Muscle of arm (tissue), 14 donors: Measurements from ENCODE around the gene YJU2. TPM values are rescaled to one million over a fixed set of nuclear protein-coding genes. Genes with fewer than 3 reads are reported as not detected.
"Not testable (repeated sequence)": the region's sequence is repeated elsewhere in the genome, so short reads cannot be mapped to it uniquely, and the experiment has no call there.

Experiments used
- DNase-seq: peaks from one replicate; pipeline ENCODE4 v3.0.0-alpha.2; 2013
- long read RNA-seq, 11 donors: transcript quantifications; one replicate each; lab custom pipeline, GENCODE V29; 2026
- polyA plus RNA-seq, 12 donors: library from polyadenylated mRNA; unstranded; fragments of 120-200 nt; gene quantifications; one replicate each; pipeline ENCODE4 v1.2.1, GENCODE V29; 2013; ENCODE audit not compliant: insufficient read length in 12 of 12

YJU2 gene
- polyA plus RNA-seq: 10 to 100 TPM in 11 of 12 donors, not detected in 1; 10.8 to 19.0 (median 11.9) TPM
- long read RNA-seq, donor 1, transcript YJU2-201 (8 exons, 1,434 nt): major isoform, 11 of 128 reads
- long read RNA-seq, donor 1, partial matches to known transcripts: 72 of 128 reads
- long read RNA-seq, donor 1, other reads (novel, unspliced or antisense): 45 of 128 reads
- long read RNA-seq, donor 2, partial matches to known transcripts: 111 of 115 reads
- long read RNA-seq, donor 2, other reads (novel, unspliced or antisense): 0 of 115 reads
- long read RNA-seq, donor 3: 0 reads
- long read RNA-seq, donor 4, partial matches to known transcripts: 0 of 1 reads
- long read RNA-seq, donor 4, other reads (novel, unspliced or antisense): 0 of 1 reads
- long read RNA-seq, donor 5, partial matches to known transcripts: 0 of 10 reads
- long read RNA-seq, donor 5, other reads (novel, unspliced or antisense): 6 of 10 reads
- long read RNA-seq, donor 6, partial matches to known transcripts: 0 of 4 reads
- long read RNA-seq, donor 6, other reads (novel, unspliced or antisense): 0 of 4 reads
- long read RNA-seq, donor 7: 0 reads
- long read RNA-seq, donor 8, transcript YJU2-201 (8 exons, 1,434 nt): major isoform, 9 of 37 reads
- long read RNA-seq, donor 8, partial matches to known transcripts: 28 of 37 reads
- long read RNA-seq, donor 8, other reads (novel, unspliced or antisense): 0 of 37 reads
- long read RNA-seq, donor 9, partial matches to known transcripts: 0 of 2 reads
- long read RNA-seq, donor 9, other reads (novel, unspliced or antisense): 0 of 2 reads
- long read RNA-seq, donor 10, partial matches to known transcripts: 0 of 23 reads
- long read RNA-seq, donor 10, other reads (novel, unspliced or antisense): 22 of 23 reads
- long read RNA-seq, donor 11, transcript YJU2-201 (8 exons, 1,434 nt): major isoform, 5 of 5 reads
- long read RNA-seq, donor 11, partial matches to known transcripts: 0 of 5 reads
- long read RNA-seq, donor 11, other reads (novel, unspliced or antisense): 0 of 5 reads

DNA sequence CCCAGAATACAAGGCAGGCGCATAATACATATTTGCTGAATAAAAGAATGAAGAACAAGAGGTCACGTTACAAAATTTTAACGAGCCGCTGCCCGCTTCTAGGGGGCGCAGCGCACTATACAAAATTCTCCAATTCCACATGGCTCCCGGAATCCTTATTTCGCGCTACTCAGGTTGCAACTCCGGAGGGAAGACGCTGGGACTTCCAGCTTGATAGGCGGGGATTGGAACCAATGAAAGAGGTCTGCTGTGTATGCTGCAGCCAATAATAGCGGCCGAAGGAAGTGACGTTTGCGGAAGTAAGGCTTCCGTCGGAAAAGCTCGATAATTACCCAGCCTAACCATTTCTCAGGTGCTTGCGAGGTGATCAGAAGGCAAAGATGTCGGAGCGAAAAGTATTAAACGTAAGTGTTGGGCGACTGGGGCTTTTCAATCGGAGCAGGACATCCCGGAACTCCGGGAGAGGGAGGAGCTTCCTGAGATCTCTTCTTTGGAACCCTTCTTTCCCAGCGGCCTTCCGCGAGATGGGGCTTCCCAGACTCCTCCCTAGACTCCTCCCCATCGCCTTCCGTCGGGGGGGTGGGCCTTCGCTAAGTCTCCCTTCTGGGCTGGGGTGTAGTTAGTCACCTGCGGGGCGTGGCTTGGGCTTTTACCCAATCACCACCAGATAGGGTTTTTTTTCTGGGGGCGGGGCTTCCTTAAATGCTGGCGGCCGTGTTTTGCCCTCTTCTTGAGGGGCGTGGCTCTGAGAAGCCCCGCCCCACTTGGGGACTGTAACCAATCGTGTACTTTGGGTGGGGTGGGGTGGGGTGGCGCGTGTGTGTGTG is at the start of gene YJU2:
YJU2 (plus strand) TSS at position 314 of the 827 bp plus-strand sequence; CDS start at position 381, 67 bp downstream.
- peak; percentile 98 for DNase-seq

DNA sequence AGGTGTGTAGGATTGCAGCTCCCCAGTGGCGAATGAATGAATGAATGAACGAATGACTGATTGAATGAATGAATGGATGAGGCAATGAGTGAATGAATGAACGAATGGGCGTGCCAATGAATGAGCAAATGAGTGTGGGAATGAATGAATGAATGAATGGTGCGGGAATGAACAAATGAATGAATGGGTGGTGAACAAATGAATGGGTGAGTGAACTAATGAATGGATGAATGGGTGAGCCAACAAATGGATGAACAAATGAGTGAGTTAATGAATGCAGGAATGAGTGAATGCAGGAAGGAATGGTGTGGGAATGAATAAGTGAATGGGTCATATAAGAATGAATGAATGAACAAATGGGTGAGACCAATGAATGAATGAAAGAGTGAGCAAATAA is 49.7 kb upstream of the YJU2 start:
- DNase-seq: no peak

DNA sequence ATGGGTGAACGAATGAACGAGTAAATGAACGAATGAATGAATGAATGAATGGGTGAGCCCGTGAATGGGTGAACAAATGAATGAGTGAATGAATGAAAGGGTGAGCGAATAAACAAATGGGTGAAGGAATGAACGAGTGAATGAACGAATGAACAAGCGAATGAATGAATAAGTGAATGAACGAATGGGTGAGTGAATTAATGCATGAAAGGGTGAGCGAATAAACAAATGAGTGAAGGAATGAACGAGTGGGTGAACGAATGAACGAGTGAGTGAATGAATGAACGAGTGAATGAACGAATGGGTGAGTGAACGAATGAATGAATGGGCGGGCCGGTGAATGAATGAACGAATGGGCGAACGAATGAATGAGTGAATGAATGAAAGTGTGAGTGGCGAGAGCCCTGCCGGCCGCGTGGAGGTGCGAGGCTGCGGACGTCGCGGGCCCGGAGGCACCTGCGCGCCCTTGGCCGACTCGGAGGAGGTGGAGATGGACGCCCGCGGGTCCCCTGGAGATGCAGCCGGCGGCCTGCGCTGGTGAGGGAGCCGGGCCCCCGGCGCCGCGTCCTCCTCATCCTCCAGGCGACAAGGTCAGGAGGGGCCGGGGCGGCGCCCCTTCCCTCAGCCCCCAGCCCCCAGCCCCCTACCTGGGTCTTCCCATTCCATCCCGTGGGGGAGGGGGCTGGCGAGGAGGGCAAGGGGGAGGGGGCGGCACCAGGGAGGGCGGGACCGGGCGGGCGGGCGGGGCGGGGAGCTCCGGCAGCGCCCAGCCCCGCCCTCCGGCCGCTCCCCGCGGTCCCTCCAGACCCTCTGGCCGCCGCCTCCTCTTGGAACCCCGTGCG is 49.0 kb upstream of the YJU2 start:
- no peak for DNase-seq

DNA sequence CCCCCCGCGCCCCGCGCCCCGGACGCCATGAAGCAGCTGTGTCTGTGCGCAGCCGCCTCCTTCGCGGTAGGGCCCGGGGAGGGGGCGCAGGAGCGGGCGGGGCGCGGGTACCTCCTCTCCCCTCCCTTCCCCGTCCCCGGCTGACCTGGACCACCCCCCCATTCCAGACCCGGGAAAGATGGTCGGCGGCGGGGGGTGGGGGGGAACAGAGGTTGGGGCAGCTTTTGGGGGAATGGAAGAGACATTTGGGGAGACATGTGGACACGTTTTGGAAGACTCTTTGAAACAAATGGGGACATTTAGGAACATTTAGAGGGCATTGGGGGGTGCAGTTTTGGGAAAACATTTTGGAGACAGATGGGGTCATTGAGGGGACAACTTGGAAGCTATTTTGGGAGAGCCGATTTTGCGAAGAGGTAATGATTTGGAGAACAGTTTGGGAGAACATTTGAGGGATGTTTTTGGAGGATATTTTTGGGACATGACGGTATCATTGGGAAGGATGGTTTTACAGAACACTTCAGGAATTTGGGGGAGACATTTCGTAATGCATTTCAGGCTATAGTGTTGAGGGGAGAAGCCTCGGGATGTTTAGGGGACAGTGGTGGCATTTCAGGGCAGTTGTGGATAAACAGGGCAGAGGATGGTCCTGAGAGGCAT is 48.3 kb upstream of the YJU2 start:
- no peak for DNase-seq

DNA sequence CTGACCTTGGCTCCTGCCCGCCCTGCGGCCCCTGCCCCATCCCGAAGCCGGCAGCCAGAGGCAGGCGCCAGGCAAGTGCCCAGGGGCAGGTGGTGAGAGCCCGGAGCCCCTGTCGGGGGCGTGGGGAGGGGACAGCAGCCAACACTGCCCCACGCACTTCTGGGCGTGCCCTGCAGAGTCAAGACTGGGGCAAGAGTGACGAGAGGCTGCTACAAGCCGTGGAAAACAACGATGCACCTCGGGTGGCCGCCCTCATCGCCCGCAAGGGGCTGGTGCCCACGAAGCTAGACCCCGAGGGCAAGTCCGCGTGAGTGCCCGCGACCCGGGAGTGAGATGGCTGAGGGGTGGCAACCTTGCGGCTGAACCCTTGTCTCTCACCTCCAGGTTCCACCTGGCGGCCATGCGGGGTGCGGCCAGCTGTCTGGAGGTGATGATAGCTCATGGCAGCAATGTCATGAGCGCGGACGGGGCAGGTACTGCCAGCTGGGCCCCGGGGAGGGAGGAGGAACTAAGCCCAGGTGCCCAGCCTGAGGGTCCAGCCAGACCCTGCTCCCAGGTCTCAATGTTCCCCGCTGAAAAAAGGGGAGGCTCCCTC is 47.1 kb upstream of the YJU2 start:
- no peak for DNase-seq

DNA sequence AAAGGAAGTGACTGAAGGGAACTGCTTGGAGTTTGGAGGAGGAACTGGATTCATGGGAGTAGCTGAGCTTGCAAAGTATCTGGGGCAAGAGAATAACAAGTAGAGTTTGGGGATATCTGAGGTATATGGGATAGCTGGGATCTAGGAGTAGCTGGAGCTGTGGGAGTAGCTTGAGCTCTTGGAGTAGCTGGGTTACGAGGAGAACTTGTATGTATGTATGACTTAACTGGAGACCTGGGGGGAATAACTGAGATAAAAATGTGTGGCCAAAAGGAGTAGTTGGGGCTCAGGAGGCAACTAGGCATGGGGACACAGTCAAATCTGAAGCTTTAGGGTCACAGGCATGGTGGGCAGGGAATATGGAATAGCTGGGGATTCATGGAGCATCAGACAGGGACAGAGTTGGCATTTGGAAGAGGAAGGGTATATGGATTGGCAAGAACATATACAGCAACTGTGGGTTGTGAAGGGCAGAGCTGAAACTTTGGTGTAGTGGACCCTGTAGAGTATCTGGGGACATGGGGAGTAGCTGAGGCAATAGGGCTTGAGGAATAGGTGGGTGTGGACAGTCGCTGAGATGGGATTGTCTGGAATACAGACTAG is 45.8 kb upstream of the YJU2 start:
- DNase-seq: no peak

DNA sequence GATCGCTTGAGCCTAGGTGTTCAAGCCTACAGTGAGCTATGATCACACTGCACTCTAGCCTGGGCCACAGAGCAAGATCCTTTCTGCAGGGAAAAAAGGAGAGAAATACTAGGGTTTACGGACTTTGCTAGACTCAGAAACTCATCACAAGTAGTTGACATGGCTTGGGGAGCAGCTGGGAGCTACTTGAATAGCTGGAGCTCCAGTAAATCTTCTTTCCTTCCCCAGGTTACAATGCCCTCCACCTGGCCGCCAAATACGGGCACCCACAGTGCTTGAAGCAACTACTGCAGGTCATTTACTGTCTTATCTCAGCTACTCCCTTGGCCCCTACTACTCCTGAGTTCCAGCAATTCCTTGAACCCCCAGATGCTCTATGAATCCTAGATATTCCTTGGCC is 45.1 kb upstream of the YJU2 start:
- no peak for DNase-seq

DNA sequence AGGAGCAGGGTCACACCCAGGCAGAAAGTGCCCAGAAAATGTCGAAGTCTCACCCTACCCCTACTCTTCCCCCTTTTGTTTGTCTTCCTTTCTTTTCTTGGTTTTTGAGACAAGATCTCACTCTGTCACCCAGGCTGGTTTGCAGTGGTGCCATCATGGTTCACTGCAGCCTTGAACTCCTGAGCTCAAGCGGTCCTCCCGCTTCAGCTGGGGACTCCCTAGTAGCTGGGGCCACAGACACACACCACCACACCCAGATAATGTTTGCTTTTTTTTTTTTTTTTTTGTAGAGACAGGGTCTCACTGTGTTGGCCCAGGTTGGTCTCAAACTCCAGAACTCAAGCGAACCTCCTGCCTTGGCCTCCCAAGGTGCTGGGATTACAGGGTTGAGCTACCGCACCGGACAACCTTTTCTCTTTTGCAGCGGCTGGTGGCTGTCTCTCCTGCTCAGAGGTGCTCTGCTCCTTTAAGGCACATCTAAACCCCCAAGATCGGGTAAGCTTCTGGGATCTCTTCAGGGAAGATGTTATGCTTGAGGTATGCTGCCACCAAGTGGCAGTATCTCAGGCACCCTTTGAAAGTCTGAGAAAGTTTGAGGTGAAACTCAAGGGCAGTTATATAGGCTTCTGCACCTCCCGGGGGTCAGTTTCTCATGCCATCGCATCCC is 39.9 kb upstream of the YJU2 start:
- no peak for DNase-seq

DNA sequence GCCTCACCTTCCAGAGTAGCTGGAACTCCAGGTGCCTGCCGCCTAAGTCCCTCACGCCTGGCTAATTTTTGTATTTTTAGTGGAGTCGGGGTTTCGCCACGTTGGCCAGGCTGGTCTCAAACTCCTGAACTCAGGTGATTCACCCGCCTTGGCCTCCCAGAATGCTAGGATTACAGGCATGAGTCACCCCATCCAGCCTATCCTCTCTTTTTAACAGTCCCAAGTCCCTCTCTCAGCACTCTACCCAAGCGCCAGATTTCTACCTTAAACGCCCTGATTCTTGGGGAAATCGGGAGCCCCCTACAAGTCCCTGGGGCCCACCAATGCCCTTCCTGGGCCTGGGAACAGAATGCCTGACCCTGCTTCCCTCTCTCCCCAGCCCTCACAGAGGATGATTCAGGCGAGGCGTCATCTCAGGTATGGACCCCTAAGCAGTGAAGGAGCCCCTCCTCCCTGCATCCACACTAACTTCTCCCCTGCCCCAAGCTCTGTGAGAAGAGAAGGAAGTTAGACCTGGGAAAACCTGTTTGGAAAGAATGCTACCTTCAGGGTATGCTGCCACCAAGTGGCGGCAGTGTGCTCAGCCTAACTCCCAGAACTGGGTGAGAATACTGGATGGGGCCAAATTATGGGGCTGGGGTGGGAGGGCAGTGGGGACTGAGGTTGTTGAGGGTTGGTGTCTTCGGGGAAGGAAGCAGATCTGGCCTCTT is 38.3 kb upstream of the YJU2 start:
- DNase-seq: no peak

DNA sequence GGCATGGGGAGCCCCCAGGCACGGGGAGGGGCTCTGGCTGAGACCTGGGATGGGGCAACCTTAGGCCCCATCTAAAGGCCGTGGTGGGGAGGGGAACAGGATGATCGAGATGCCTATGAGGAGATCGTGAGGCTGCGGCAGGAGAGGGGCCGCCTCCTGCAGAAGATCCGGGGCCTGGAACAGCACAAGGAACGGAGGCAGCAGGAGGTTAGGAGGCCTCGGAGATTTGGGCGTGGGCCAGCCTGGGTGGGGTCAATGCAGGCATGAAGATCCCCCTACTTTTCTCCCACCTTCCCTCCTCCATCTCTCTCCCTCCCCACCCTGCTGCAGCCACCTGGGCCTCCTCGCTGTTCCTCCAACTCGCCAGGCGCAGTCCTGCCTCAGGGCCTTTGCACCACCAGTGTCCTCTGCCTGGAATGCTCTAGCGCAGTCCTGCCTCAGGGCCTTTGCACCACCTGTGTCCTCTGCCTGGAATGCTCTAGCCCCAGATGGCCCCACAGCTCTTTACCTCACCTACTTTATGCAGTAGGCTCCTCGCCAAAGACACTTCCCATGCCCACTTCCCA is 36.6 kb upstream of the YJU2 start:
- DNase-seq: no peak

DNA sequence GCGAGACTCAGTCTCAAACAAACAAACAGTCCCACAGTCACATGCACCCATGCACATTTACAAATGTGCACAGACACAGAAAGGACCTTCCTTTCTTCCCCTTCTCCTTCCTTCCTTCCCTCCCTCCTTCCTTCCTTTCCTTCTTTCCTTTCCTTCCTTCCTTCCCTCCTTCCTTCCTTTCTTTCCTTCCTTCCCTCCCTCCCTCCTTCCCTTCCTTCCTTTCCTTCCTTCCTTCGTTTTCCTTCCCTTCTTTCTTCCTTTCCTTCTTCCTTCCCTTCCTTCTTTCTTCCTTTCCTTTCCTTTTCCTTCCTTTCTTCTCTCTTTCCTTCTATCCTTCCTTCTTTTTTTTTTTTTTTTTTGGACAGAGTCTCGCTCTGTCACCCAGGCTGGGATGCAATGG is 33.8 kb upstream of the YJU2 start:
- no peak for DNase-seq

DNA sequence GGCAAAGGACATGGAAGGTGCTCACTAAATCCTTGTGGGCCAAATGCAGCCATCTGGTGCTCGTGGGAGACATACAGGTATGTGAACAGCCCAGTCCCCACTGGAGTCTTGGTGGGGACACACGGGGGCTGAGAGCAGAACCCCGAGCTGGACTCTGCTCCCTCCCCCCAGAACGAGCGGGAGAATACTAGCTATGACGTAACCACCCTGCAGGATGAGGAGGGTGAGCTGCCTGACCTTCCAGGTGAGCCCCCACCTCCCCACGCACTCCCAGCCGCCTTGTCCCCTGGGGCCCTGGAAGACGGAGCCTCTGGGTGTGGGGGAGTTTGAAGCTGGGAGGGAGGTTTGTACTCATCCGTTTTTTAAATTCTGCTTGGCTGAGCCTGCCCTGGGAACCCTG is 31.1 kb upstream of the YJU2 start:
- DNase-seq: no peak

DNA sequence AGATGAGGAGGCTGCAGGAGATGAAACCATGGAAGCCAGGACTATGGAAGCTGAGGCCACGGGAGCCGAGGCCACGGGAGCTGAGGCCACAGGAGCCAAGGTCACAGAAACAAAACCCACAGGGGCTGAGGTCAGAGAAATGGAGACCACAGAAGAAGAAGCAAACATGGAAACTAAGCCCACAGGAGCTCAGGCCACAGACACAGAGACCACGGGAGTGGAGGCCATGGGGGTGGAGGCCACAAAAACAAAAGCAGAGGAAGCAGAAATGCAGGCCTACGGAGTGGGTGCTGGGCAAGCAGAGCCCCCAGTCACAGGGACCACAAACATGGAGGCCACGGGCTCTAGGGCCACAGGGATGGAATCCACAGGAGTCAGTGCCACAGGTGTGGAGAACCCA is 30.0 kb upstream of the YJU2 start:
- DNase-seq: no peak

DNA sequence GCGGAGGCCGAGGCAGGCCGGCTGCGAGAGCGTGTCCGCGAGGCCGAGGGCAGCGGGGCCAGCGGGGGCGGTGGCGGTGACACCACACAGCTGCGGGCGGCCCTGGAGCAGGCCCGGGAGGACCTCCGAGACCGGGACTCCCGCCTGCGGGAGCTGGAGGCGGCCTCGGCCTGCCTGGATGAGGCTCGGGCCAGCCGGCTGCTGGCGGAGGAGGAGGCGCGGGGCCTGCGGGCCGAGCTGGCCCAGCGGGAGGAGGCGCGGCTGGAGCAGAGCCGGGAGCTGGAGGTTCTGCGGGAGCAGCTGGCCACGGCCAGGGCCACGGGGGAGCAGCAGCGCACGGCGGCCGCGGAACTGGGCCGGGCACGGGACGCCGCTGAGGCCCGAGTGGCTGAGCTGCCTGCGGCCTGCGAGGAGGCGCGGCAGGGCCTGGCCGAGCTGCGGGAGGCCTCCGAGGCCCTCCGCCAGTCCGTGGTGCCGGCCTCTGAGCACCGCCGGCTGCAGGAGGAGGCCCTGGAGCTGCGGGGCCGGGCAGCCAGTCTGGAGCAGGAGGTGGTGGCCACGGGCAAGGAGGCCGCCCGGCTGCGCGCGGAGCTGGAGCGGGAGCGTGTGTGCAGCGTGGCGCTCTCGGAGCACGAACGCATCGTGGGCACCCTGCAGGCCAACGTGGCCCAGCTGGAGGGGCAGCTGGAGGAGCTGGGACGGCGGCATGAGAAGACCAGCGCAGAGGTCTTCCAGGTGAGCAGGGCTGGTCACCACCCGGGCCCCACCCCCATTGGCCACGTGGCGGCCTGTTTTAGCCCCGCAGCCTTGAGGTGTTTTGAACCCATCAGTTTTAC is 29.2 kb upstream of the YJU2 start:
- DNase-seq: no peak

DNA sequence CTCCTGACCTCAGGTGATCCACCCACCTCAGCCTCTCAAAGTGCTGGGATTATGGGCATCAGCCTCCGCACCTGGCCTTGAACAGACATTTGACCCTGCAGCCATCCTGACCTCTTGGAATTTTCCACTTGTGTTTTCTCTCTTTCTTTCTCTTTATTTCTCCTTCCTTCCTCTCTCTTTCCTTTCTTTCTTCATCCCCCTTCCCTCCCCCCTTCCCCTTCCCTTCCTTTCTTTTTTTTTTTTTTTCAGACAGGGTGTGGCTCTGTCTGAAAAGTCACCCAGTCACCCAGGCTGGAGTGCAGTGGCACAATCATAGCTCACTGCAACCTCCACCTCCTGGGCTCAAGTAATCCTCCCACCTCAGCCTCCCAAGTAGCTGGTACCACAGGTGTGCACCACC is 28.4 kb upstream of the YJU2 start:
- DNase-seq: not testable (repeated sequence)

DNA sequence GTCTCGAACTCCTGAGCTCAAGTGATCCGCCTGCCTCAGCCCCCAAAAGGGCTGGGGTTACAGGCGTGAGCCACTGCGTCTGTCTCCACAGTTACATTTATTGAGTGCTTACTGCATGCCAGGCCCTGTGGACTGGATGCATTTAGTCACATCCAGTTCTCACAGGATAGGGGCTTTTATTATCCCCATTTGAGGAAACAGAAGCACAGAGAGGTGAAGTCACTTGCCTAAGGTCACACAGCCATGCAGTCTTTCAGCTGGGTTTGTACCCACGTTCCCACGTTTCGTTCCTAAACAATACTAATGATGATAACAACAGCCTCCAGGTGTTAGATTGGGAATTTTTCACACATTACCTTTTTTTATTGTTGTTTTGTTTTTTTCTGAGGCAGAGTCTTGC is 26.7 kb upstream of the YJU2 start:
- DNase-seq: no peak

DNA sequence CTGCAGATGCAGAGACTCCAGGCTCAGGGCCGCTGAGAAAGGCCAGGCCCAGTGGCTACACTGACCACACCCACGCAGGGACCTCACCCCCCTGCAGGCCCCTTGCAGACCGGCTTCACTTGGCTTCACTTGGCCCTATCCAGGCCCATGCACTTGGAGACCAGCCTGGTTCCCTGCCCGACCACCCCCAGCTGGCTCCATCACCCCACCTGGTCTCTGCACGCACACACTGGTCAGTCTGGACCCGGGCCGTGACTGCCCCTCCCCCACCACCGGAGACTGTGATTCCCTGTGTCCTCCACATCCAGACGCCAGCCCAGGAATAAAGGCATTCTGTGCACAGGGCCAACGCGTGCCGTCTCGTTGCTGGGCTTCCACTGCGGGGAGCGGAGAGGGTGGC is 22.4 kb upstream of the YJU2 start:
- no peak for DNase-seq
